NCI-H1417 treated with DMSO at 0.1 percent for 48 hours (cell line): ENCODE data around the gene CREB3.

ENCODE experiments used
- DNase-seq: peaks from one replicate; lab custom pipeline; 2025; lab: John Stamatoyannopoulos, UW

Gene CREB3

DNA sequence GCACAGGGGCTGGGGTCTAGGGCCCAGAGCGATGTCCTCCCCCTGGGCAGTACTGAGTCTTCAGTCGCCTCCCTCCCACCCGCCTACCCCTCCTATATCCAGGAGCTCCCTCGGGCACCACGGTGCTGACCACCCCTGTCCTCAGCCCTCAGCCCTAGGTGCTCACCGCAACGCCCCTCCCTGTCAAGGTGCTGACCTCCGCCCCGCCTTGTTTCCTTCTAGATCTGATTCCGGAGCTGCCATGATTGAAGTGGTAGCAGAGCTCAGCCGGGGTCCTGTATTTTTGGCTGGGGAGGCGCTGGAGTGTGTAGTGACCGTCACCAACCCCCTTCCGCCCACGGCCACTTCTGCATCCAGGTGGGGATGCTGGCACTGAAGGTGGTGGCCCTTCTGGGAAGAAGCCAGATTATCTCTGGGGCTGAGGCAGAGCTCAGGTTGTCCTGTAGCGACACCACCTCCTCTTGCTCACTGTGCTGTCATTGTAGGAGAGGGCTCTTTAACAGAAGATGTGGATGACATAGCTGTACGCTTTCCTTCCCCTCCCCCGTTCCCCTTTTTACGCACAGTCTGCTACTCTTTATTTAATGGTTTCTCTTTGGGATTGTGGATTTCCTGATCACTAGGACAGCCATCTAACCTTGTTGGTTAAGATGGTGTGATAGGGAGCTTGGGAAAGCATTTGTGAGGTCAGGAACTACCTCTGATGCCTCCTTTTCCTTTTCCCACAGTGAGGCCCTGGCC, 17.2 kb downstream of the CREB3 start:
- no peak for DNase-seq

DNA sequence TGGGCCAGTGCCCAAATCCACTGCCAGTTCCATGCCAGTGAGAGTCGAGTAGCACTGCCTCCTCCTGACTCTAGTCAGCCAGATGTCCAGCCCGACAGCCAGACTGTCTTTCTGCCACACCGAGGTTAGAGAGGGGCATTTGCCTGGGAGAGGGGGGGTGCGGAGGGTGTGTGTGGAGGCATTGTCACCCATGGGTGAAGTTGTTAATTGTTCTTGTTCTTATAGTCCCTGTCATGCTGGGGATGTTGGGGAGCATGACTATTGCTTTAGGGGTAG, 17.7 kb downstream of the CREB3 start:
- no peak for DNase-seq

DNA sequence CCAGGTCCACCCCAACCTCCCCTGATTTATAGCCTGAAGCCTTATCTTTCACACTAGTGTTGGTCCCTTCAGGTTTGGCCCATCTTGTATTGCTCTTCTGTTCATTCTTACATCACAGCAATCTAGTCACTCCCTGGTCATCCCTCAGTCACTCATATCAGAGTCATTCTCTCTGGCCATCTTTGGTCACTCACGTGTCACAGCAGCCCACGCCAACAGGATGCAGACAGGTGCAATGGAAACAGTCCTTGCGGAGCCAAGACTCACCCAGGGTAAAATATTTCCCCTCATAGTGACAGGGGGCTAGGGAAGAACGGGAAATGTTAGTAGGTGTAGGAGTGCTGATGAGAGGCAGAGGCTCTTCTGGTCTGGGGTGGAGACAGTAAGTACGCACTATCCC, 21.0 kb downstream of the CREB3 start:
- no peak for DNase-seq

DNA sequence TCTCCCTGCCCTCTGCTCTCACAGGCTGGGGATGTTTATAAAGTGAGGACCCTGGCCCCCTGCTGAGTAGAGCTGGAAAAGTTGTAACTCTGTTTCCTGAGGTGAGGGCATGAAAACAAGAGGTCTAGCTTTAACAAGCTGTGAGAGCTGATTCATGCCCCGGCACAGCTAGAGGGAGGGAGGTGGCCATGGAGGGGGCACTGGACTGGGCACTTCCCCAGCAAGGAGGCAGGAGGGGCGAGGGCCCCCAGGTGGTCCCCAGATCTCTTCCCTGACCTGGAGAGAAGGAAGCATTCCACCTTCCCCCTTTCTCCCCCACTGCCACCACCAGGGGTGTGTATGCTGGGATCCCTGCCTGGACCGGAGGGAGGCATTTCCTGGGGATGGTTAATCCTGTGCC, 21.8 kb downstream of the CREB3 start, which contains the start of gene MSMP:
MSMP (minus strand) TSS at position 13 of the 400 bp plus-strand sequence. CDS start 147 bp downstream, outside the sequence.
- no peak for DNase-seq

DNA sequence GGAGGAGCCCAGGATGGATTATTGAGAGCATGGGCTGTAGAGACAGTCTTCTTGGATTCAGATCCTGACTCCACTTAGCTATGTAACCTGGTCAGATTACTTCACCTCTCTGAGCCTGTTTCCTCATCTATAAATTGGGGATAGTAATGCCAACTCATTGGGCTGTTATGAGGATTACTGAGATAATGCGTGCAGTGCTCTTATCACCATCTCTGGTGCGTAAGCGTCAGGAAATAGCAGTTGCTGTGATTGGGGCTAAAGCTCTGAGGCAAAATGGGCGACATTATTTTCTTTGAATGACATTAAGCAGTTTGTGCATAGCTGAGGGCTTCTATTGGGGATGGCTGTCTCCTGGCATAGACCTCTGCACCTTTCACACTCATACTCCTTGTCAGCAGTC, 22.6 kb downstream of the CREB3 start:
- no peak for DNase-seq

DNA sequence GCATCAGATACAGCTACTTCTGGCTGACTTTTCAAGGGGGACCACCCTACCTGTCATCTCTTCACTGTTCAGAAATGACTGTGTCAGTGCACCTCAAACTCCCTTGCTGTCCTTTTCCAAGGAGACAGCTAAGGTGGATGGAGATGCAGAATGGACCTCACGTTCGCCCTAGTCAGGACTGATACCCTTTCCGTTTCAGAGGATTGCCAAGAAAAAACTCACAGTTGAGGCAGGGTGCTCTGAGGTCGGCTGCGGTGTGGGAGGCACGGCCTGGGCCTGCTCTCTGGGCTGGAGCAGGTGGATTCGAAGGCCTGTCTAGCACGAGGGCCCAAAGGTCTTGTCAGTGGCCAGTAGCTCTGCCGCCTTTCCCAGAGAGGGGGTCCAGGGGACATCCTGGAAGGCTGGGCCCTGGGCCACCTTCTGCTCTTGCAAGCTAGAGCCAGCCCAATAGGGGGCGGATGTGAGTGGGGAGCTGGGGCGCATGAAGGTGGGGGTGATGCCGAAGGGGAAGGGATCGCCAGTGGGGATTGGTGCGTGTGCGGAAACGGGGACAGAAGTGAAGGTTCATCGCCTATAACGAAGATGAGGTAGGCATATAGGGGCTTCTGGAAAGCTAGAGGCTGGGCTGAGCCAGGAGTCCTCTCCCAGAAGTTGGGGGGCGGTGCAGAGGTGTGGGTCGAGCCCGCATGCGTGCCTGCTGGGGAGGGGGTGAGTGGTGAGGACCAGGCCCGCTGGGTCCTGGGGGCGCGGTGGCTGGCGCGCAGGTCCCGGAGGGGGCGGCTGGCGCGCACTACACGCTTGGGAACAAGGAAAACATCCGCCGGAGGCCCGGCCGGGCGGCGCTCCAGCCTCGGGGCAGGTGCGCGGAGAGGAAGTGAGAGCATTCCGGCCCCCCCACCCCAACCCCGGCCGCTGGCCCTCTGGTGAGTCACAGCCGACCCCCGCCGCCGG, 24.1 kb downstream of the CREB3 start:
- DNase-seq, result no peak

DNA sequence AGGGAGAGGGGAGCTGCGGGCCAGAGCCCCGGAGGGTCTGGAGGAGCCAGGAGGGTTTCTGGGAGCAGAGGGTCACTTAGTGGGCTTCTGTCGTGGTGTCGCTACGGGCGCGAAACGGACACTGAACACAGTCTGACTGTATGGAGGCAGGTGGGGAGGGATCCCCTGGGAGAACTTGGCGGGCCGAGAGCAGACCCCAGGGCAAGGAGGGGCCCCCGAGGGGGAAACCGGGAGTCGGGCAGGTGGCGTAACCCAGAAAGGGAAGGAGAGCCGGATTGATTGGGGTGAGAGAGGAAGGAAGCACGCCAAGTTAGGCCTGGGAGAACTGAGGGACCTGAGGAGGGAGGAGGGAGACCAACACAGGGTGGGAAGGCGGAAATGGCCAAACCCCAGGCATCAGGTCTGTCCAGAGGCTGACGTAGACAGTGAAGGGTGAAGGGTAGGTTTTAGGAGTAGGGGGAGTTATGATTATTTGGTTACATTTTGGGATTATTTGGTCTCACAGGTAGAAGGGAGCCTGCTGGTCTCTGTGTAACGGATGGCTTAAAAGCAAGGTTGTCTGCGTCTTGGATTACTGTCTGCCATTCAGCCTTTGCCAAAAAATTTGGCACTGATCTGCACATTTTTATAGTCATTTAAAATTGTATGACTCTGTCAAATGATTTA, 24.9 kb downstream of the CREB3 start:
- no peak for DNase-seq

DNA sequence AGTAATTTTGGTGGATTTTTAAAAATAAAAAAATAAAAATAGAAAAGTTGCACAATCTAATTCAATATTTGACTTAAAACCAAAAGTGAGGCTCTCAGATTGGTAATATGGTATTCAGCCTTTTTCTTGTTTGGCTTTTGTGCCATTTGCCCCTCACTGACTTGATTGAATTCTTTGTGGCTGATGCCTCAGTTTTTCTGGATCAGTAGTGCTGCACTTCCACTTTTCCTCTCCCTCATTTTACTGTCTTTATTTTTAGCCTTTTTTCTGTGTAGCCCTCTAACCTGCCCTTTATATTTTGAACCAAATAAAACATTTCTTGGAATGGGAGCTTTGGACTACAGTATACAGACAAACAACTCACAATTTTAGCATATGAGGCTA, 25.4 kb downstream of the CREB3 start:
- no peak for DNase-seq

DNA sequence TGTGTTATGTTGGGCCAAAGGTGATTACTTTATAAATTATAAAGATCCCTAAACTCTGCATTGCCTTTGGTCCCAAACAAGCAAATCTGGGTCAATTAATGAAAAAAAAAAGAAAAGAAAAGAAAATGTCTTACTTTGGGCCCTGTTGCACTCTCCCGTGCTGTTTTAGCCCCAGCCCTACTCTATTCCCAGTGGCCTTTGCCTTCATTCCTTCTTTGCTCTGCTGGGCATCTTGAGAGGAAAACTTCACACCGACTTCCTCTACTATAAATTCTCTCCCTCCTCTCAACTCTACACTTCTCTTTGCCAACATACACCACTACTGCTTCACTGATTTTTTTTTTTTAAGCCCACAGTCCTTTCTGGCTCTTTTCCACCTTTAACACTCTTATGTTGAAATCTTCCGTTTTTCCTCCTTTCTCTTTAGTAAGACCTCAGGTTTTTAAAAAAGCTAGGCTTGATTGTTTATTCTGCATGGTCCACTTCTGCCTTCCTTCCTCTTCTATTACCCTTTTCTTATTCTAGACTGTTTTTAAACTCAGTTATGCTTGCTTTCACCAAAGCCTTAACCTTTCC, 26.1 kb downstream of the CREB3 start:
- DNase-seq, result no peak

DNA sequence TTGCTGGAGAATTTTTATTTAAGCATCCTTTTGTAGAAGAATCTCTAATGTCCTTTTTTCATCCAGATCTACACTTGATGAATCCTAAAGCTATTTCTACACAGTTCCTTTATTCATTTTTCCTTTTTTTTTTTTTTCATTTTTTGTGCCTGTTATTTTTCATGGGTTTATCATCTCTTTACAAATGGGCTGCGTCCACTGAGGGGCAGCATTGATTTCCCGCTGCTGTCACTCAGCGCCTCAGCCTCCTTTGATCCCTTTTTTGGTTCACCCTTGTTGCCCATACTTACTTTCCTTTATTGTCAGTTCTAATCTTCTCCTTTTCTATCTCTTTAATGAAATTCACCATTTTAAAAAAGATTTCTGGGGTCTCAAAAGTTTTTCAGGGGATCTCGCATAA, 27.3 kb downstream of the CREB3 start:
- DNase-seq, result no peak

DNA sequence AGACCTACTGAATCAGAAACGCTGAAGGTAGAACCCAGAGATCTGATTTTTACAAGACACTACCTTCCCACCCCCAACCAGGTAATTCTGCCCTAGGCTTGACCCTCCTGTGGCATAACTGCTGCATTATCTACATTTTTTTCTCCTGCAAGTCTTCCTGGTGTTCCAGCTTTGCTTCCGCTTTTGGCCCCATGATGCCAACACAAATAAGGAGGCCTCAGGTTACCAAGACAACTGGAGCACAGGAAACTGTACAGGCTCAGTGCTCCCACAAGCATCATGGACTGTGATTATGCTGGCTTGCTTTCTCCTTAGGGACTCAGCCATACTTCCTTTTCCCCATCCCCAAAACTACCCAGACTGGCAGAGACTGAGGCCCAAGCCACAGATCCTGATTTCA, 28.2 kb downstream of the CREB3 start:
- no peak for DNase-seq

DNA sequence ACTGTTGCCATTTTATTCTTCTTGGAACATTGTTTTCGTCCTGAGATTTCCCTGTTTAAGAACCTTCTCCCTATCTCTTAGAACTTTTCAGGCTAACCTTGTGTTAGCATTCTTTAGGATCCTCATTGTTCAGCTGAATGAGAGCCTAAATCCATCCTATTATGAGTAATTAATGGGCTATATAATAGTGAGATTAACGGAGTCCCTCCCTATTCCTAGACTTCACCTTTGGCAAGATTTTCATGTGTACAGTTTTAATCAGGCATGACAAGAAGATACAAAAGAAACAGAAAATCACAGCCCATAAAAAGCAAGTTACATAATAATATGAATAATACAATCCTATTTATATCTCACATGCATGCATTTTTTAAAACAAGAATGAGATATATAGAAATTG, 30.7 kb downstream of the CREB3 start:
- no peak for DNase-seq

DNA sequence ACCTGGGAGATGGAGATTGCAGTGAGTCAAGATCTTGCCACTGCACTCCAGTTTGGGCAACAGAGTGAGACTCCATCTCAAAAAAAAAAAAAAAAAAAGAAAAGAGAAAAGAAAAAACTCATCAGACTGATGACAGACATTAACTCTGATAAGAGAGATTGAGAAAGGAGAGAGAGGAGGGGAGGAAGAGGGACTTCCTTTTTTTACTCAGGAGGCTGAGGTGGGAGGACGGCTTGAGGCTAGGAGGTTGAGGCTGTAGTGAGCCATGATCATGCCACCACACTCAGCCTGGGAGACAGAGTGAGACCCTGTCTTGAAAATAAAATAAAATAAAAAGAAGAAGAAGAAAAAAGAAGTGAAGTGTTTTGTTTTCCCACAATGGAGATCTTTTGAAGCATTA, 31.3 kb downstream of the CREB3 start:
- no peak for DNase-seq

DNA sequence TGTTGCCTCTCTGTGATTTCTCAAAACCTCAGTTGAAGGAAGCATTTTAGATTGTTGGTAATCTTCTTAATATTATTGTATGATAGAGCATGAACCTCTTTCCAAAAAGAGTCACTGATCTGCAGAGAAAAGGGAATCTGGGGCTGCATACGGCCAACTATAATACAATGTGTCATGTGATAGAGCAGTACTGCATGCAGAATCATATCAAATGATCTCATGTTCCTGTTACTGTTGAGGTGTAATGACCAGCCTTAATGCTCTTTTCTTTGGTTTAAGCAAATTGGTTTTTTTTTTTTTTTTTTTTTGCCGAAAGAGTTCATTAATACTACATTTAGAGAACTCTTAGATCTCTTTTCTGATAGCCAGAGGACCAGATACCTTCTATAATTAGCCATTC, 34.5 kb downstream of the CREB3 start:
- DNase-seq, result no peak

DNA sequence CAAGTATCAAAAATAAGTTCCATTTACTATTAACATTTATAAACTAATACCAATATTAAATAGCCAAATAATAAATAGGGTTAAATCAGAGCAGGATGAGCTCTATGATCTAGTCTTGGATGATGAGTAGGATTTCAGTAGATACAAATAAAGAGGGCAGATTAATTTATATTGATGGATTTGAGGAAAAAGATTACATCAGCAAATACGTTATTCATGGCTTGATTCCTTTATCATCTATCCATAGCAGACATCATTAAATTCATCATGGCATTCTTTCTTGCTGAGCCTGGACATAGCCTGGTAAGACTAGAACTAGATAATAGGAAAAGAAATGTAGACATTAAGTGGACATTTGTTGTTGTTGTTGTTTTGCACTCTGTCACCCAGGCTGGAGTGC, 35.0 kb downstream of the CREB3 start:
- DNase-seq, result no peak

DNA sequence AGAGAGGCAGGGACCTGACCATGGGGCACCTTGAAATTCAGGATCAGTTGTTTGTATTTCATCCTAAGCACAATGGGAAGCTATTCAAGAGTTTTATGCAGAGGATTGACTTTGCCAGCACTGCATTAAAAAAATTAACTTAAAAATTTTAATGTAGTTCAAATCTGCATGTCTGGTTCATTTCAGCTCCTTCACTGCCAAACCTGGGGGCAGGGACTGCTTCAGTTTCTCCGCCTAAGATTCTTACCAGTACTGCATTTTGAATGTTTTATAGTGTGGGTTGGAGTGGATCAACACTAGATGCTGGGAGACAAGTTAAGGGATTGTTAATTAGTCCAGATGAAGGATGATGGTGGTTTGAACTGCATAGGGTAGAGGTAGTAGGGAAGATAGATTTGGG, 37.3 kb downstream of the CREB3 start:
- no peak for DNase-seq

DNA sequence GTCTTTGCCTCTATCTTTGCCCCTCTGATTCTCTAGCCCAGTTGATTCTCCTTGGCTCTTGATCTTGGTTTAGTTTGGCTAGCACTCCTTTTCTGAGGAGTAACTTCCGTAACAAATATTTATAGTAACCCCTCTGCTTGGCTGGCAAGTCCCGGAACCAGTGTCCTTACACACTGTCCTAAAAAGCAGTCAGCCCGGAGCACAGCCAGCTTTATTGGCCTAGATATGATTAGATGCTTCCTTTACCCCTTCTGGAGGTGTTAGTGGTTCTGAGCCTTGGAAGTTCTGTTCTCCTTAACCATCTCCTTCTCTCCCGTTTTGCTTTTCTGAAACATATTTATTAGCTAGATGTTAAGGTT, 38.6 kb downstream of the CREB3 start:
- DNase-seq, result no peak

DNA sequence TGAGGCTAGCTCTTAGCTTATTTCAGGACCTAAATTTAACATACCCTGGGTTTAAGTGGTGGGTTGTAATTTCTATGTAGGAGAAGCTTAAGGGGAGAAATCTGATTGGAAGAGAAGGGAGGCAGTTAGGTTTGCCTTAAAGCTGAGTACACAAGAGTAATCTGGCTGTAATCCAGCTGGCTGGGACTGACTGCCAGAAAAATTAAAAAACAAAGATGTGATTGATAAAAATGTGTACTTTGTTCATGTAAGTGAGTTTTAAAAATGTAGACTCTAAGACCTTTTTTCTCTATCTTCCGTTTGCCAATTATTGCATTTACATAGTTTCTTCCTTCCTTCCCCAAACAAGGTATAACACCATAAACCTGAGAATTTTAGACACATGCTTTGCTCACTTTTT, 39.1 kb downstream of the CREB3 start:
- DNase-seq, result no peak

DNA sequence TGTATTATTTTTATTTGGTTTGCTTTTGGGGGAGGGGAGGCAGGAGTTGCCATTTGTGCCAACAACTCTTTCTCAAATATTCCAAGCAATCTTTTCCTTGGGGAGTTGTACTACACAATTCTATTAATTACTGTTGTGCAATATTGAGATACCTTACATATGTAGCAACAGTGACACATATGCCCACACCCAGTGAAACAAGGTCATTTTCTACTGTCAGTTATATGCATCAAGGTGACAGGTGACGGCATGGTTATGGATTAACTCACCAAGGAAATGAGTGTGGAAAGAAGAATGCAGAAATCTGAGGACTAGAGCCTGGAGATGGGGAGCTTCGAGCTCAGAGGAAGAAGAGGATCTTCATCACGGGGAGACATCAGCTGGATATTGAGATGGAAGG, 39.5 kb downstream of the CREB3 start:
- DNase-seq, result no peak

DNA sequence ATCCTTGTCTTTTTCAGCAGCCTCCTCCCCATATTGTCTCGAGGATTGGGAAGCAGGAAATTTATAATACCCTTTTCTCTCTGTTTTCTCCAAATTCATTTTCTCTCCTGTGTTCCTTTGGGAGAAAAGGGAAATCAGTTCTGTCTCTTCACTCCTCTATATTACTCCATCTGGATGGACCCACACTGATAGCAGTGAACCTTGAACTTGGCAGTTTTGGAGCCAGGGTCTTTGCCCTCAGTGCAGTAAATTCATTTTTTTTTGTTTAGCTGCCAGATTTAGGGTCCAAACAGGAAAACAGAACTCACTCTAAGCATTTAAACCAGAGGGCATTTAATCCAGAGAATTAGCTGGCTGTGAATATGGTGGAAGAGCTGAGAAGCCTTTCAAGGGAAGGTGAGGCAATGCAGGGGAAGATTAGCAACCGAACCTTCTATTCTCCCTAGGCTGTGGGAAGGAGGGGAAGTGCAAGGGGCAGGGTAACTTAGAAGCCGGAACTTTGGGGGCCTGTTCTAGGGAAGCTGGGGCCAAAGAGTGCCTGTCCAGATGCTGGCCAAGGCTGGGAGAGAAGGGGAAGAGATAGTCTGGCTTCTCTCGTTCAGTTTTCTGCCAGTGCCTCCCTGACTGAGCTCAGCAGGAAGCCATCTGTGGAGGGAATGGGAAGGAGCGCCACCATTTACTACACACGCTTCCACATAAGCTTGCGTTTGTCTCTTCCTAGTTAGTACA, 42.6 kb downstream of the CREB3 start:
- no peak for DNase-seq

DNA sequence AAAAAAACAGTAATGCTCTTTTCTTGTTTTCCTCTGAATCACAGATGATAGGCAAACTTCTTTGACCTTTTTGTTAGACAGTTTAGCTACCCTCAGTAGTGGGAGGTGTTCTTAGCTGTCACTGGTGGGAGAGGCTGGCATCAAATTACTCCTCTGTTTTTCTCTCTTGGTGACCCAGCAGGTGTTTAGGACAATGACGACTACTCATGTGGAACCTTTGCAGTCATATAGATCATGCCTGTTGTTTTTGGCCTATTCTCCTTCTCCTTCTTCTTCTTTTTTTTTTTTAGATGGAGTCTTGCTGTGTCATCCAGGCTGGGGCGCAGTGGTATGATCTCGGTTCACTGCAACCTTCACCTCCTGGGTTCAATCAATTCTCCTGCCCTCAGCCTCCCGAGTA, 43.6 kb downstream of the CREB3 start:
- DNase-seq, result no peak

DNA sequence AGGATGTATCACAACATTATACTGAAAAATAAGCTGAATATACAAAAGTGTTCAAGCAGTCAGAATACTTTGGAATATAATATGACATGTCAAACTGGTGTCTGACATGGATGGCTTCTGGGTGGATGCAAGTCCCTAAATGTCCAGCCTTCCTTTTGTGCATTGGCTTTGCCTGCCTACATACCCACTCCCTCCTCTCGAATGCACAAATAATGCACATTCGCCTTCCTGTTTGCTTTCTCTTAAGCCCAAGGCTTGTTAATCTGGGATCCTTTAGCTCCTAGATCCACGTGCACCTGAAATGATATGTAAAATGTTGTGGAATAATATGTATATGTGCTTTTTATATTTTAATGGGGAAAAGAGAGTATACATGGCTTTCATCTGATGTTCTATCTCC, 46.0 kb downstream of the CREB3 start:
- no peak for DNase-seq
